CD4-positive, CD25-positive, alpha-beta regulatory T cell (primary cell): Measurements from ENCODE around the gene PRPF19. TPM values are rescaled to one million over a fixed set of nuclear protein-coding genes. Genes with fewer than 3 reads are reported as not detected.
A peak's percentile ranks its signal among the peaks of the same experiment; 100 is the strongest.

ENCODE experiments used
- ATAC-seq, 2 donors: fragments of 150-1000 bp; cut with Tn5 transposase; one replicate each; pipeline ENCODE4 v1.10.0; 2021; ENCODE audit warnings: low read depth in 2 of 2, moderate number of reproducible peaks in 2 of 2, moderate library complexity in 1 of 2
- DNase-seq, 3 donors: peaks; one replicate each; pipeline versions ENCODE4 v3.0.0 to v3.0.0-alpha.2; 2012 to 2022; ENCODE audit warnings: mixed read lengths in 1 of 3
- H3K27ac ChIP-seq: one replicate; pipeline ENCODE4 v1.7.0; 2013; ENCODE audit warnings: mild to moderate bottlenecking, low read length; ENCODE audit not compliant: insufficient read depth, poor library complexity, severe bottlenecking
- H3K27me3 ChIP-seq: one replicate; pipeline ENCODE4 v1.7.0; 2013; ENCODE audit warnings: low read length; ENCODE audit not compliant: control insufficient read depth, insufficient read depth
- H3K36me3 ChIP-seq: one replicate; pipeline ENCODE4 v1.7.0; 2013; ENCODE audit warnings: mild to moderate bottlenecking, low read length, moderate library complexity; ENCODE audit not compliant: control insufficient read depth, insufficient read depth
- H3K4me1 ChIP-seq: 2 replicates; pipeline ENCODE4 v1.7.0; 2013; ENCODE audit warnings: mild to moderate bottlenecking, low read length; ENCODE audit not compliant: insufficient read depth, control insufficient read depth, poor library complexity, severe bottlenecking
- H3K4me3 ChIP-seq: one replicate; pipeline ENCODE4 v1.7.0; 2013; ENCODE audit warnings: low read depth, mild to moderate bottlenecking, low read length, moderate library complexity
- H3K9me3 ChIP-seq, 2 experiments: 1 replicate in 1 of 2; 2 replicates in 1 of 2; pipeline ENCODE4 v1.7.0; 2013; ENCODE audit warnings: low read length in 2 of 2, mild to moderate bottlenecking in 1 of 2, moderate library complexity in 1 of 2; ENCODE audit not compliant: control insufficient read depth in 2 of 2
- H3K27ac Mint-ChIP-seq, 3 donors: one replicate each; pipeline ENCODE4 v1.8.0; 2020 to 2022; ENCODE audit warnings: mild to moderate bottlenecking in 3 of 3, mixed read lengths in 3 of 3, moderate library complexity in 2 of 3
- H3K27me3 Mint-ChIP-seq: one replicate; pipeline ENCODE4 v1.8.0; 2022; ENCODE audit warnings: mild to moderate bottlenecking, mixed read lengths
- H3K36me3 Mint-ChIP-seq: one replicate; pipeline ENCODE4 v1.8.0; 2020; ENCODE audit warnings: mixed read lengths
- H3K4me1 Mint-ChIP-seq, 4 donors: one replicate each; pipeline ENCODE4 v1.8.0; 2020 to 2022; ENCODE audit warnings: mixed read lengths in 4 of 4, mild to moderate bottlenecking in 1 of 4
- H3K4me3 Mint-ChIP-seq, 4 donors: one replicate each; pipeline ENCODE4 v1.8.0; 2020 to 2022; ENCODE audit warnings: mild to moderate bottlenecking in 4 of 4, mixed read lengths in 4 of 4, moderate library complexity in 3 of 4
- H3K9me3 Mint-ChIP-seq, 7 donors: one replicate each; pipeline ENCODE4 v1.8.0; 2020 to 2022; ENCODE audit warnings: mixed read lengths in 7 of 7, mild to moderate bottlenecking in 3 of 7, moderate library complexity in 2 of 7
- polyA plus RNA-seq, 4 donors: library from polyadenylated mRNA; unstranded; fragments of 300-500 nt; fragmentation: Illumina TruSeq; gene quantifications; one replicate each; pipeline ENCODE4 v1.2.3, GENCODE V29; 2021
- total RNA-seq: library from RNA; stranded (reverse); gene quantifications from one replicate; pipeline ENCODE4 v1.2.3, GENCODE V29; 2022

Gene PRPF19
- total and polyA plus RNA-seq, 5 donors from 2014 or later, result 13.6 to 67.6 (median 13.9) TPM

DNA sequence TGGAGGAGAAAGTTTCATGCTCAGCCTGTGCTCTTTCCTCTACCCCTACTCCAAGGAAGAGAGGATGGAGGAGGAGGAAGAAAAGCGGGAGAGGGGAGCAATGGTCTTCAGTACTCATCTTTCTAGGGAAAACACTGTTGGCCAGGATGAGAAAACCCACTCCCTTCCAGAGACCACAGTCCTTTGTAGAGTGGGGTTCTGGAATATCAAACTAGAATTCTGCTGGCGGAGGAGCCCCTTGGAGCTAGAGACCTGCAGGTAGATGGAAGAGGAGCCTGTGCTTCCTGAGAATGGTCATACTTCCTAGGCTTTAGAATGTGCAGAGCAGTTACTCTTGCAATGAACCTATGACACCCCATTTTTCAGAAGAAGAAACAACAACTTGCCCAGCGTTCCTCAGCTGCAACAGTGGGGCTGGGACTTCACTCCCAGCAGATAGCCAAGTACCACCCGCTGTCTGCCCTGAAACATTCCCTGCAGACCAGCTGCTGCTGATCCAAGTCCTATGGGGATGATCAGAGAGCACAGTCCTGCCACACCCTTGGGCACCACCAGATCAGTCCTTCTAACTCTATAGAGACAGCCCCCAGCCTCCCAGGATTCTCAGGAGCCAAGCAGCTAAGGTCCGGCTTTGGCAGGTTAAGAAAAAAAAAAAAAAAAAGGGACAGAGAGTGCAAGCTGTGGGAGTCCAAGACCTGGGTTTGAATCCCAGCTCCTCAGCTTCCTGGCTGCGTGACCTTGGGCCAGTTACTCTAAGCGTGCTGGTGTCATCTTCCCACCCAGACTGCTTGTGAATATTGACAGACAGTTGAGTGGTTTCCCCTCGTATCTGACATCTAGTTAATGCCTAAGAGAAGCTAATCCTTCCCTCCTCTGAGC, 51.3 kb downstream of the PRPF19 start:
- H3K4me1 Mint-ChIP-seq, result peaks cover 0 to 20% (median 9%) of the 10 kb centered on the region in 4 donors
- no peaks in the 10 kb centered on the region for H3K27me3 Mint-ChIP-seq
- no peak for ATAC-seq
- Histone ChIP-seq H3K27me3 (no peaks in the 10 kb centered on the region), H3K9me3 (no peaks in the 10 kb centered on the region), H3K36me3 (peaks cover 13% of the 10 kb centered on the region), H3K27ac (no peak overlapping the region), H3K4me1 (peaks cover 13% of the 10 kb centered on the region), H3K4me3 (no peak overlapping the region)
- DNase-seq, result no peak
- H3K36me3 Mint-ChIP-seq, result peaks cover 16% of the 10 kb centered on the region
- peak overlapping the region in 2 of 3 donors; percentile 43 to 48 for H3K27ac Mint-ChIP-seq
- H3K9me3 Mint-ChIP-seq, result no peaks in the 10 kb centered on the region
- H3K4me3 Mint-ChIP-seq, result no peak overlapping the region

GRCh38 chr11:60854140-60854846, 52.1 kb downstream of the PRPF19 start:
- Histone ChIP-seq H3K9me3 (no peaks in the 10 kb centered on the region), H3K4me1 (peaks cover 13% of the 10 kb centered on the region), H3K36me3 (peaks cover 20% of the 10 kb centered on the region), H3K27me3 (no peaks in the 10 kb centered on the region), H3K27ac (no peak overlapping the region), H3K4me3 (no peak overlapping the region)
- Mint-ChIP-seq H3K9me3 (no peaks in the 10 kb centered on the region), H3K4me3 (peak overlapping the region in 1 of 4 donors; percentile 38), H3K27me3 (no peaks in the 10 kb centered on the region), H3K27ac (no peak overlapping the region), H3K4me1 (peaks cover 0 to 19% (median 9%) of the 10 kb centered on the region in 4 donors), H3K36me3 (peaks cover 16% of the 10 kb centered on the region)
- DNase-seq, result no peak
- ATAC-seq, result no peak

DNA sequence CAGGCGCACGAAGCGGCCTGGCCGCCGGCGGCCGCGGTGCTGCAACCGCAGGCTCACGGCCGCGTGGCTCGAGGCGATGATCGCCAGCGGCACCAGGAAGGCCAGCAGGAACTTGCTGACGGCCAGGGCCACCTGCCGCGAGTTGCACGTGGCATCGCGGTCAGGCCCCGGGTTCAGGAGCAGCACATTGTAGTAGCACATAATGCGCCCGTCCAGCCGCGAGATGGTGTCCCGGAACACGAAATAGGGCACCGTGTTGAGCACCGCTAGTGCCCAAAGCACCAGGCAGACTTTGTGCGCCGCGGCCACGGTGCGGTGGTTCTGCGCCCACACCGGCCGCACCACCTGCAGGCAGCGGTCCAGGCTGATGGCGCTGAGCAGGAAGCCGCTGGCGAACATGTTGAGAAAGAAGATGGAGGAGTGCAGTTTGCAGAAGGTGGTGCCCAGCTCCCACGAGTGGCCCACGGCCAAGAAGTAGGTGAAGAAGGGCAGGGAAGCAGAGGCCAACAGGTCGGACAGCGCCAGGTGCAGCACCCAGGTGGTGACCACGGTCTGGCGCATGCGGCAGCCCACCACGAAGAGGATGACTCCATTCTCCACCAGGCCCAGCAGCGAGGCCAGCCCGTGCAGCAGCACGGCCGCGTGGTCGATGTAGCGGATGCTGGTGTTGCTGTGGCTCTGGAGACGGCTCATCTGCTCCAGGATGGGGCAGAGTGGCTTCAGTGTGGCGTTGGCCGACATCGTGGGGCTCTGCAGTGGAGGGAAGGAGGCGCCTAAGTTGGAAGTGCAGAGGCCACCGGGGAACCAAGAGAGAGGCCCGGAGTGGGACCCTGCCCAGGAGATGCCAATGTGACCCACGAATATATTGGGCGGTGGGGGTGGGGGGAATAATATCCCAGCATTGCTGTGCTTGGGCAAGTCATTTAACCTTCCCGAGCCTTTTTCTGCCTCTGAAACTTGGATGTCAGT, 53.1 kb downstream of the PRPF19 start:
- Histone ChIP-seq H3K27ac (no peak overlapping the region), H3K4me1 (peaks cover 3% of the 10 kb centered on the region), H3K9me3 (no peaks in the 10 kb centered on the region), H3K36me3 (peaks cover 24% of the 10 kb centered on the region), H3K4me3 (no peak overlapping the region), H3K27me3 (no peaks in the 10 kb centered on the region)
- Mint-ChIP-seq H3K27ac (peak overlapping the region in 1 of 3 donors; percentile 69), H3K36me3 (peaks cover 21% of the 10 kb centered on the region), H3K4me3 (peak overlapping the region in 2 of 4 donors; percentile 7 to 38), H3K27me3 (no peaks in the 10 kb centered on the region), H3K9me3 (no peaks in the 10 kb centered on the region), H3K4me1 (peaks cover 0 to 9% (median 0%) of the 10 kb centered on the region in 4 donors)
- no peak for DNase-seq
- ATAC-seq, result no peak

GRCh38 chr11:60852117-60852981, 54.0 kb downstream of the PRPF19 start:
- Histone ChIP-seq H3K27ac (no peak overlapping the region), H3K4me3 (no peak overlapping the region), H3K9me3 (no peaks in the 10 kb centered on the region), H3K36me3 (peaks cover 24% of the 10 kb centered on the region), H3K27me3 (no peaks in the 10 kb centered on the region), H3K4me1 (no peaks in the 10 kb centered on the region)
- DNase-seq, result no peak
- Mint-ChIP-seq H3K27me3 (no peaks in the 10 kb centered on the region), H3K9me3 (no peaks in the 10 kb centered on the region), H3K4me3 (no peak overlapping the region), H3K4me1 (peaks cover 0 to 3% (median 0%) of the 10 kb centered on the region in 4 donors), H3K27ac (no peak overlapping the region), H3K36me3 (peaks cover 21% of the 10 kb centered on the region)
- ATAC-seq, result no peak

DNA sequence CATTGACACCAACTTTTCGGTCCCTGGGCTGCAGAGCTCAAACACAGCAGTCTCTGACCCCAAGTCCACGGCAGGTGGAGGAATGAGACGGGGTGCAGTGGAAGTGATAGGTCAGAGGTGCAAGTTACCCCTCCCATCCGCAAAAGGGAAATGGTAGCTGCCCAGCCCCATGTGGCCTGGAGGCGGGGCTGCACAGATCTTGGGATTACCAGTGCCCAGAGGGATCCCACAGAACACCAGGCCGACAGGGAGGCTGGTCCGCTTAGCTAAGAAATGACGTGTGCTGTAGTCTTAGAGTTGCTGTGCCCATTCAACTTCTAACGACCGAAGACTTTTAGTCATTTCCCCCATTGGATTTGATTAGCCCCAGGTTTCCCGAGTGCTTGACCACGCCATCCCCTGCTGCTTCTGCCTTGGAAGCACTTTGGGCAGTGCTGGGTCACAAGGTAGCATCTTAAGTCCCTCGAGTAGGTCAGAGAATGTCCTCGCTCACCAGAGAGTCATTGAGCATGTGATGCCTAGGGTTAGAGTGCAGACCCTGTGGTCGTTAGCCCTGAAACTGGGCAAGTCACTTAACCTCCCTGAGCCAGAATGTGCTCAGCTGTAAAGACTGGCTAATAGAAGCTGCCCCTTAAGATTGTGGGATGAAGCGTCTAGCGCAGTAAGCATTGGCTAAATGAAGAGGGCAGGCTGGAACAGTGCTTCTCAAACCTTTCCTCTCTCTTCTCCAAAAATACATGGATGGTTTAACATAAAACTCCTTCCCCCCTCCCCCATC, 54.9 kb downstream of the PRPF19 start:
- no peak for DNase-seq
- no peaks in the 10 kb centered on the region for H3K4me1 ChIP-seq
- H3K4me3 Mint-ChIP-seq, result no peak overlapping the region
- no peak overlapping the region for H3K27ac Mint-ChIP-seq
- peaks cover 21% of the 10 kb centered on the region for H3K36me3 Mint-ChIP-seq
- H3K27me3 Mint-ChIP-seq, result no peaks in the 10 kb centered on the region
- H3K27ac ChIP-seq, result no peak overlapping the region
- no peak for ATAC-seq
- H3K36me3 ChIP-seq, result peaks cover 24% of the 10 kb centered on the region
- H3K27me3 ChIP-seq, result no peaks in the 10 kb centered on the region
- H3K9me3 ChIP-seq, result no peaks in the 10 kb centered on the region
- peaks cover 0 to 5% (median 0%) of the 10 kb centered on the region in 4 donors for H3K4me1 Mint-ChIP-seq
- H3K4me3 ChIP-seq, result no peak overlapping the region
- no peaks in the 10 kb centered on the region for H3K9me3 Mint-ChIP-seq

- peaks cover under 1% of the 10 kb centered on the region for H3K4me1 ChIP-seq
- H3K27ac ChIP-seq, result no peak overlapping the region
- peaks cover 24% of the 10 kb centered on the region for H3K36me3 ChIP-seq
- no peaks in the 10 kb centered on the region for H3K9me3 ChIP-seq
- no peaks in the 10 kb centered on the region for H3K27me3 ChIP-seq
- H3K4me3 ChIP-seq, result no peak overlapping the region
- Mint-ChIP-seq H3K9me3 (no peaks in the 10 kb centered on the region), H3K27me3 (no peaks in the 10 kb centered on the region), H3K27ac (no peak overlapping the region), H3K4me1 (peaks cover 0 to 15% (median 7%) of the 10 kb centered on the region in 4 donors), H3K4me3 (no peak overlapping the region), H3K36me3 (peaks cover 21% of the 10 kb centered on the region)
- DNase-seq, result no peak
- no peak for ATAC-seq
Measured at GRCh38 chr11:60849641-60850520, 56.5 kb downstream of the PRPF19 start.
